ENCODE data around the gene SEMA3G. TPM values are rescaled to one million over a fixed set of nuclear protein-coding genes. Genes with fewer than 3 reads are reported as not detected.

SEMA3G gene
- total RNA-seq, 1 experiment from 2014 or later: 1.3 TPM

DNA sequence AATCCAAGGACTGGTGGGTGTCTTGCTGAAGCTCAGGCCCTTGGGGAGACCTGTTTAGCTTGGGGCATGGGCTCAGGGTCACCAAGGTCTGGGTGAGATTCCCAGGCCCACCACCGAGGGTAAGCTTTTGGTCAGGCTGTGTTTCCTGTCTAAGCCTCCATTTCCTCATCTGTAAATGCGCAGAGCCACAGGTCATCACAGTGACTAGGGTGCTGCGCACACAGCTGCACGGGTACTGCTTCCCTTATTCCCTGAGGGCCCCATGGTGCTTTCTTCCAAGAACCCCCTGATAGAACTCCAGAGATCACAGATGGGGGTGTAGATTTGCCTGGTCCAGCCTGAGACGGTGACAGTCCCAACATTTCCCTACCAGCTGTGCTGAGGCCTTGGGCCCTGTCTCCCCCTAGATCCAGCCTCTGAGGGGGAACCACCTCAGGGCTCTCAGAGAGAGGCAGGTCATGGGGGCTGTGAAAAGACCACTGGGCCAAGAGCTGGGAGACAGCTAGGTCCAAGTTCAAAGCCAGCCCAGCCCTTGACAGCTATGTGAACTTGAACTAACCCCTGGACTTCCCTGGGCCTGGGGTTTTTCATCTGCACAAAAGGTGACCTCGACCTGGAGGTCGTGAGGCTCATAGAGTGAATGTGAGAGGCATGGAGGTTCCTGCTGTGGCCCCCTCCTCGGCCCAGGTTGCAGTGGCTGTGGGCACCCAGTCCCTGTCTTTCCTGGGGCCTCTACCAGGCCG lies 60.7 kb downstream of the SEMA3G start:
- H3K79me2 ChIP-seq (ENCODE audit: low read depth): no peaks in the 10 kb centered on the region
- BruUV-seq (replicated peaks): no TSS peak
- no peak overlapping the region for H3K4me3 ChIP-seq
- no peaks in the 10 kb centered on the region for H4K20me1 ChIP-seq (ENCODE audit: insufficient read depth)
- H3K4me2 ChIP-seq: no peak overlapping the region
- no peak for DNase-seq
- no peaks in the 10 kb centered on the region for H3K36me3 ChIP-seq (ENCODE audit: low read depth)
- no peak overlapping the region for H3K27ac ChIP-seq
- no peaks in the 10 kb centered on the region for H3K9me2 ChIP-seq (ENCODE audit: insufficient read depth)
- ChIA-PET CTCF (interaction anchor here (0.6 kb wide), 1 partner anchor 23 kb away, joined by 5 read pairs; no protein-coding TSS in a partner anchor), POLR2A (ENCODE audit: unreplicated experiment) (no interaction called here)
- H3K9me3 ChIP-seq (ENCODE audit: insufficient read depth, low read depth): no peaks in the 10 kb centered on the region
- no peaks in the 10 kb centered on the region for H3F3A ChIP-seq (ENCODE audit: insufficient read depth, low read depth)
- no peaks in the 10 kb centered on the region for H3K4me1 ChIP-seq (replicated peaks; ENCODE audit: insufficient read depth)
- H3K27me3 ChIP-seq (ENCODE audit: insufficient read depth, low read depth): no peaks in the 10 kb centered on the region
- no peak for TF ChIP-seq EZH2 (IDR thresholded peaks at IDR 0.05; ENCODE audit: low read depth)
- TF ChIP-seq, protein P1, sequence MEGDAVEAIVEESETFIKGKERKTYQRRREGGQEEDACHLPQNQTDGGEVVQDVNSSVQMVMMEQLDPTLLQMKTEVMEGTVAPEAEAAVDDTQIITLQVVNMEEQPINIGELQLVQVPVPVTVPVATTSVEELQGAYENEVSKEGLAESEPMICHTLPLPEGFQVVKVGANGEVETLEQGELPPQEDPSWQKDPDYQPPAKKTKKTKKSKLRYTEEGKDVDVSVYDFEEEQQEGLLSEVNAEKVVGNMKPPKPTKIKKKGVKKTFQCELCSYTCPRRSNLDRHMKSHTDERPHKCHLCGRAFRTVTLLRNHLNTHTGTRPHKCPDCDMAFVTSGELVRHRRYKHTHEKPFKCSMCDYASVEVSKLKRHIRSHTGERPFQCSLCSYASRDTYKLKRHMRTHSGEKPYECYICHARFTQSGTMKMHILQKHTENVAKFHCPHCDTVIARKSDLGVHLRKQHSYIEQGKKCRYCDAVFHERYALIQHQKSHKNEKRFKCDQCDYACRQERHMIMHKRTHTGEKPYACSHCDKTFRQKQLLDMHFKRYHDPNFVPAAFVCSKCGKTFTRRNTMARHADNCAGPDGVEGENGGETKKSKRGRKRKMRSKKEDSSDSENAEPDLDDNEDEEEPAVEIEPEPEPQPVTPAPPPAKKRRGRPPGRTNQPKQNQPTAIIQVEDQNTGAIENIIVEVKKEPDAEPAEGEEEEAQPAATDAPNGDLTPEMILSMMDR (conservative IDR thresholded peaks at IDR 0.05): no peak
- intact Hi-C loops (cut with micrococcal nuclease; ENCODE audit: unreplicated experiment): no loop called here
- no peak overlapping the region for H2AFZ ChIP-seq

DNA sequence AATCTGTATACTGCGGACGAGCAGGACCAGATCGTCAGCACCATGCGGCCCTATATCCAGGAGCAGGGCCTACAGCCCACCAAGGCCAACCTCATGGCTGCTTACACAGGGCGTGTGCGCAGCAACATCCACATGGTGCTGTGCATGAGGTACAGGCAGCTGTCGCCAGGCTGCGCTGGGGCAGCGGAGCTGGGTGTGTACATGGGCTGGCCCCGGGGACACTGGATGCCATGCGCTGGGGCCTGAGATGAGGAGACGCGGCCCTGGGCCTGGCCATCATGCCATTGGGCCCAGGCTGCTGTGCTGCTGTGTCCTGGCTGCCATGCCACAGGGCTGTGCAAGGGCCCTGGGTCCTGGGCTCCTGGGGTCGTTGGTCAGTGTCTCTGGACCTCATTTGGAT lies 61.5 kb downstream of the SEMA3G start:
- H3K4me3 ChIP-seq: no peak overlapping the region
- ChIA-PET POLR2A (ENCODE audit: unreplicated experiment) (no interaction called here), CTCF (no interaction called here)
- H3K4me2 ChIP-seq: no peak overlapping the region
- no TSS peak for BruUV-seq (replicated peaks)
- TF ChIP-seq, protein P1 (conservative IDR thresholded peaks at IDR 0.05): no peak
- TF ChIP-seq EZH2 (IDR thresholded peaks at IDR 0.05; ENCODE audit: low read depth): no peak
- H3F3A ChIP-seq (ENCODE audit: insufficient read depth, low read depth): no peaks in the 10 kb centered on the region
- no peaks in the 10 kb centered on the region for H3K27me3 ChIP-seq (ENCODE audit: insufficient read depth, low read depth)
- H3K79me2 ChIP-seq (ENCODE audit: low read depth): no peaks in the 10 kb centered on the region
- H3K4me1 ChIP-seq (replicated peaks; ENCODE audit: insufficient read depth): no peaks in the 10 kb centered on the region
- intact Hi-C loops (cut with micrococcal nuclease; ENCODE audit: unreplicated experiment): no loop called here
- H3K36me3 ChIP-seq (ENCODE audit: low read depth): no peaks in the 10 kb centered on the region
- no peak for DNase-seq
- no peaks in the 10 kb centered on the region for H4K20me1 ChIP-seq (ENCODE audit: insufficient read depth)
- no peaks in the 10 kb centered on the region for H3K9me3 ChIP-seq (ENCODE audit: insufficient read depth, low read depth)
- H2AFZ ChIP-seq: no peak overlapping the region
- H3K9me2 ChIP-seq (ENCODE audit: insufficient read depth): no peaks in the 10 kb centered on the region
- H3K27ac ChIP-seq: no peak overlapping the region

Other genes starting within 250 kb of the SEMA3G start
- 61.9 and 71.2 TPM in 2 replicates for gene ALAS1, start 246.9 kb downstream of the SEMA3G start, total RNA-seq (2021)
- 0.30 and 0.44 TPM in 2 replicates for gene TLR9, start 219.5 kb downstream of the SEMA3G start, total RNA-seq (2021)
- 102 and 115 TPM in 2 replicates for gene TWF2, start 205.9 kb downstream of the SEMA3G start, total RNA-seq (2021)
- 16.2 TPM in 2 replicates for gene PPM1M, start 199.3 kb downstream of the SEMA3G start, total RNA-seq (2021)
- 34.2 and 44.5 TPM in 2 replicates for gene WDR82, start 166.5 kb downstream of the SEMA3G start, total RNA-seq (2021)
- gene GLYCTK, start 157.3 kb downstream of the SEMA3G start, total RNA-seq (2021): 8.9 and 11.1 TPM in 2 replicates
- gene DNAH1, start 128.8 kb downstream of the SEMA3G start, total RNA-seq (2021): 5.9 and 6.6 TPM in 2 replicates
- 81.4 and 81.7 TPM in 2 replicates for gene BAP1, start 35.1 kb downstream of the SEMA3G start, total RNA-seq (2021)
- 14.0 and 14.5 TPM in 2 replicates for gene PHF7, start 34.4 kb downstream of the SEMA3G start, total RNA-seq (2021)
- gene TNNC1, start 8.9 kb upstream of the SEMA3G start, total RNA-seq (2021): 8.3 and 8.4 TPM in 2 replicates
- gene NISCH, start 10.5 kb upstream of the SEMA3G start, total RNA-seq (2021): 66.1 and 68.0 TPM in 2 replicates
- 0.04 TPM in 1 of 2 replicates, not detected in the other for gene STAB1, start 50.2 kb upstream of the SEMA3G start, total RNA-seq (2021)
- 172 and 215 TPM in 2 replicates for gene NT5DC2, start 88.8 kb upstream of the SEMA3G start, total RNA-seq (2021)
- 13.3 and 16.5 TPM in 2 replicates for gene UQCC5, start 91.5 kb upstream of the SEMA3G start, total RNA-seq (2021)
- 35.2 and 42.8 TPM in 2 replicates for gene PBRM1, start 240.8 kb upstream of the SEMA3G start, total RNA-seq (2021)
- gene GNL3, start 240.9 kb upstream of the SEMA3G start, total RNA-seq (2021): 82.3 and 91.2 TPM in 2 replicates